Coronary artery (tissue), 2 donors: ENCODE results near the gene DHX57.

ENCODE experiments used
- DNase-seq: peaks from one replicate; pipeline ENCODE4 v3.0.0-alpha.2; 2017; ENCODE audit warnings: low spot score
- H3K27ac ChIP-seq, 2 donors: fragments of 200-600 bp; sonication (generic); one replicate each; pipeline ENCODE4 v1.5.1; 2016 to 2019
- H3K4me3 ChIP-seq: fragments of 200-600 bp; sonication (generic); 2 replicates; pipeline ENCODE4 v1.5.1; 2016; ENCODE audit warnings: mild to moderate bottlenecking, moderate library complexity
- TF ChIP-seq, protein P1 (sequence below): fragments of 200-600 bp; sonication (generic); IDR thresholded peaks from one replicate; pipeline ENCODE4 v1.5.1; 2019; ENCODE audit warnings: antibody characterized with exemption

Gene DHX57

DNA sequence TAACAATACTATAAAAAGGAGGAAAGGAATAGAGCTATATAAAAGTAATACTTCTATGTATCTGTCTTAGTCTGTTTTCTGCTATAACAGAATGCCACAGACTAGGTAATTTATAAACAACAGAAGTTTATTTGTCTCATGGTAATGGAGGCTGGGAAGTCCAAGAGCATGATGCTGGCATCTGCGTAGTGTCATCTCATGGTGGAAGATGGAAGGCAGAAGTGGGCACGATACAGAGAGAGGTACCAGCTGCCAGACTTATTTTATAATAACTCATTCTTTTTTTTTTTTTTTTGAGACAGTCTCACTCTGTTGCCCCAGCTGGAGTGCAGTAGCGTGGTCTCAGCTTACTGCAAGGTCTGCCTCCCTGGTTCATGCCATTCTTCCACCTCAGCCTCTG, 4.3 kb downstream of the DHX57 start:
- no peak overlapping the region for H3K4me3 ChIP-seq
- TF ChIP-seq, protein P1, sequence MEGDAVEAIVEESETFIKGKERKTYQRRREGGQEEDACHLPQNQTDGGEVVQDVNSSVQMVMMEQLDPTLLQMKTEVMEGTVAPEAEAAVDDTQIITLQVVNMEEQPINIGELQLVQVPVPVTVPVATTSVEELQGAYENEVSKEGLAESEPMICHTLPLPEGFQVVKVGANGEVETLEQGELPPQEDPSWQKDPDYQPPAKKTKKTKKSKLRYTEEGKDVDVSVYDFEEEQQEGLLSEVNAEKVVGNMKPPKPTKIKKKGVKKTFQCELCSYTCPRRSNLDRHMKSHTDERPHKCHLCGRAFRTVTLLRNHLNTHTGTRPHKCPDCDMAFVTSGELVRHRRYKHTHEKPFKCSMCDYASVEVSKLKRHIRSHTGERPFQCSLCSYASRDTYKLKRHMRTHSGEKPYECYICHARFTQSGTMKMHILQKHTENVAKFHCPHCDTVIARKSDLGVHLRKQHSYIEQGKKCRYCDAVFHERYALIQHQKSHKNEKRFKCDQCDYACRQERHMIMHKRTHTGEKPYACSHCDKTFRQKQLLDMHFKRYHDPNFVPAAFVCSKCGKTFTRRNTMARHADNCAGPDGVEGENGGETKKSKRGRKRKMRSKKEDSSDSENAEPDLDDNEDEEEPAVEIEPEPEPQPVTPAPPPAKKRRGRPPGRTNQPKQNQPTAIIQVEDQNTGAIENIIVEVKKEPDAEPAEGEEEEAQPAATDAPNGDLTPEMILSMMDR, result no peak
- H3K27ac ChIP-seq, result no peak overlapping the region
- no peak for DNase-seq

DNA sequence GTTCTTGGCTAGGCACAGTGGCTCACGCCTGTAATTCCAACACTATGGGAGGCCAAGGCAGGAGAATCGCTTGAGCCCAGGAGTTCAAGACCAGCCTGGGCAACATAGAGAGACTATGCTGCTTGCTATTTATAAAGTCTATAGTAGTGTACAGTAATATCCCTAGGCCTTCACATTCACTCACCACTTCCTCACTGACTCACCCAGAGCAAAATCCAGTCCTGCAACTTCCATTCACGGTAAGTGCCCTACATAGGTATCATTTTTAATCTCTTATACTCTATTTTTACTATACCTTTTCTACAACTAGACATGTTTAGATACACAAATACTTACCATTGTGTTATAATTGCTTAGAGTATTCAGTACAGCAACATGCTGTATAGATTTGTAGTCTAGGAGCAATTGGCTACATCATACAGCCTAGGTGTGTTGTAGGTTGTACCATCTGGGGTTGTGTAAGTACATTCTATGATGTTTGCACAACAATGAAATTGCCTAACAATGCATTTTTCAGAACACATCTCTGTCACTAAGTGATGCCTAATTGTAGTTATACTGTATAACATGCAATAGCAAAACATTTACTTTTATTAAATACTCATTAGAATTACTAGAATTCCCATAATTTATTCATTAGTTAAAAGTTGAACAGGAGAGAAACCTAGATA, 8.8 kb downstream of the DHX57 start:
- TF ChIP-seq, protein P1, result no peak
- H3K27ac ChIP-seq, result no peak overlapping the region
- no peak for DNase-seq

DNA sequence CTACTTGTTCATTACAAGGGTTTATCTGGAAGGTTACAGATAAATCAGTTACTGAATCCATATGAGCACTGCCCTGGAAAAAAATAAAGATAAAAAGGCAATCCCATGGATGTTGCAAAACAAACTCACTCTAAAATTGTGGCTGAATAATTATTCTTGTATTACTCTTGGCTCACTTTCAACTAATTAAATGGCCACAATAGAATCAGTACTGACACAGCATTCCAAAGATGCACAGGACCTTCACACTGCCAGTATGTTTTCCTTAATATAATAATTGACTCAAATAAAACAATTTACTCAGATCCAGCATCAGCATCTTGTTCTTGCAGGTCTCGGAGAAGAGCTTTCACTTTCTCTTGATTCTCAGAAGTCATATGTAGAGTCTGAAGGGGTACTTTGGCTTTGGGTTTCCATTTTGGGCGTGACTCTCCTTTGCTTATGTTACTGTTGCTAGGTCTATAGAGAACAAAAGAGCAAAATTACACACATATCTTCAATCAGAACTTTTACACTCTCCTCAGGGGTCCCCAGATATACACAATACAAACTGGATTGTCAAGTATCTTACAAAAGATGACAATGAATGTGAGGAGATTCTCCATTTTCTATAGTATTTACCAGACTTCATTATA, 12.6 kb downstream of the DHX57 start:
- DNase-seq, result no peak
- TF ChIP-seq, protein P1, result no peak
- H3K27ac ChIP-seq, result no peak overlapping the region

More for the DNA sequence above, 8.8 kb downstream of the DHX57 start:
- H3K4me3 ChIP-seq, result no peak overlapping the region

DNA sequence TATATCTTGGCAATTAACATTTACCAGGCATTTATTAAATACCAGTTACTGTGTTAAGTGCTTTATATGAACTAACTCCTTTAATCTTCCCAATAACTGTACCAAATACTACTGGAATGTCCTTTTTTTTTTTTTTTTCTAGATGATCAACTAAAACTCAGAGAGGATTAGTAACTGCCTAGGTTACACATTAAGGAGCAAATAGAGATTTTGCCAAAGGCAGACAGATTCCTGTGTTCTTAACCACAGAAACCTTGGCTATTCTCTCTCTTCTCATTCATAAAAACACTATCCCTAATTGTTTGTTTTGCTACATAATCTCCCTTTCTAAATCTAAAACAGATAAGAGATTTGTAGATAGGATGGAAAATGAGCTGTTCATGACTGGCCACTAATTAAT, 13.3 kb downstream of the DHX57 start:
- no peak overlapping the region for H3K4me3 ChIP-seq
- no peak overlapping the region for H3K27ac ChIP-seq
- no peak for DNase-seq
- TF ChIP-seq, protein P1, result no peak

More for the DNA sequence above, 12.6 kb downstream of the DHX57 start:
- no peak overlapping the region for H3K4me3 ChIP-seq

DNA sequence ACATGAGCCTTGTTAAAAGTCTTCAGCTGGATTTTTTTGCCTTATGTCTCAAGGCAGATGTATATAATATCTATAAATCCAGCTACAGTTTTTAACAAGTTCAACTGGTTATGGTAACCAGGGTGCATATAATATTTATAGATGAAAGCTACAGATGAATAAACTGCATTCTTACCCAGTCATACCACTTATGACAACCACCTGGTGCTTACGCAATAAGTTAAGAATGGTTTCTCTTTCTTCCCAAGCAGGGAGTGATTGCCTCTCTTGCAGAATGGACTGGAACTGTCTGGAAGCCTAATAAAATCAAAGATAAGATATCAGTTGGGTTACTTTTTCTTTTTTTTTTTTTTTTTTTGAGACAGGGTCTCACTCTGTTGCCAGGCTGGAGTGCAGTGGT, 19.6 kb downstream of the DHX57 start:
- Histone ChIP-seq H3K4me3 (no peak overlapping the region), H3K27ac (no peak overlapping the region)
- TF ChIP-seq, protein P1, result no peak
- DNase-seq, result no peak

DNA sequence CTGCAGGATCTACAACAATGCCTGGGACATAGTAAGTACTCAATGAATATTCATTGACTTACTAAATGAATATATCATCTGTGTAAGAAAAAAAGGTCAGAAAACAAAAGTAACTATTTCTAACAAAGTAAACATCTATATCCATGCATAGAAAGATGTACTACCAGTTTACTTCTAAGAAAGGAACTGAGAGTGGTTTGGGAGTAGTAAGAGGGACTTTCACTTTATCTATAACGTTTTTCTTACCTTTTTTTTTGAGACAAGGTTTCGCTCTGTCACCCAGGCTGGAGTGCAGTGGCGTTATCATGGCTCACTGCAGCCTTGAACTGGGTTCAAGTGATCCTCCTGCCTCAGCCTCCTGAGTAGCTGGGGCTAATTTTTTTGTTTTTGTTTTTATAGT, 25.7 kb downstream of the DHX57 start:
- Histone ChIP-seq H3K27ac (no peak overlapping the region), H3K4me3 (no peak overlapping the region)
- no peak for DNase-seq
- TF ChIP-seq, protein P1, result no peak

DNA sequence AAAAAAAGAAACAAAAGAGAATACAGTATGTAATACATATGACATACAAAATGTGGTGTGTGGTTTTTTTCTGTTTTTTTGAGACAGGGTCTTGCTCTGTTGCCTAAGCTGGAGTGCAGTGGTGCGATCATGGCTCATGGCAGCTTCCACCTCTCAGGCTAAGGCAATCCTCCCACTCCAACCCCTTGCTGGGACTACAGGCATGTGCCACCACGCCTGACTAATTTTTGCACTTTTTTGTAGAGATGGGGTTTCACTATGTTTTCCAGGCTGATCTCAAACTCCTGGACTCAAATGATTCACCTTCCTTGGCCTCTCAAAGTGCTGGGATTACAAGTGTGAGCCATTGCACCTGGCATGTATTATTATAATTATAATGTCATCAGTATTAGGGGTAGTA, 38.9 kb downstream of the DHX57 start:
- no peak for DNase-seq
- no peak overlapping the region for H3K27ac ChIP-seq

More for the DNA sequence above, 38.9 kb downstream of the DHX57 start:
- H3K4me3 ChIP-seq, result no peak overlapping the region
- TF ChIP-seq, protein P1, result no peak
